Activated T-helper 1 cell treated with anti-CD3 and anti-CD28 coated beads, Interleukin-2, amount 50 U/mL, for 16 hours (primary cell): ENCODE results near the gene VSIG10.
"Not testable (repeated sequence)": the region's sequence is repeated elsewhere in the genome, so short reads cannot be mapped to it uniquely, and the experiment has no call there.

Source experiments
- DNase-seq, 2 donors: peaks; one replicate each; pipeline ENCODE4 v3.0.0-alpha.2; 2020; ENCODE audit warnings: low read depth in 1 of 2, low spot score in 1 of 2

Gene VSIG10

DNA sequence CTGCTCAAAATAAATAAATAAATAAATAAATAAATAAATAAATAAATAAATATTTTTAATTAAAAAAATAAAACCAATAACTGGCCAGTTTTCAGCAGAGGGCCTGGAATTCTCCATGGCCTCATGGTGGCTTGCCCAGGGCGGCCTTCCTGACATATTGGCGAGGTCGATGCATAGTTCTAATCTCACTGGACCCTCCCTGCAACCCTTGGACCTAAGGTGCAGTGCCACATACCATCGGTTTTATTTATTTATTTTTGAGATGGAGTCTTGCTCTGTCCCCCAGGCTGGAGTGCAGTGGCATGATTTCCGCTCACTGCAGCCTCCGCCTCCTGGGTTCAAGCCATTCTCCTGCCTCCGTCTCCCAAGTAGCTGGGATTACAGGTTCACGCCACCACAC lies 3.9 kb upstream of the VSIG10 start:
- no peak for DNase-seq

DNA sequence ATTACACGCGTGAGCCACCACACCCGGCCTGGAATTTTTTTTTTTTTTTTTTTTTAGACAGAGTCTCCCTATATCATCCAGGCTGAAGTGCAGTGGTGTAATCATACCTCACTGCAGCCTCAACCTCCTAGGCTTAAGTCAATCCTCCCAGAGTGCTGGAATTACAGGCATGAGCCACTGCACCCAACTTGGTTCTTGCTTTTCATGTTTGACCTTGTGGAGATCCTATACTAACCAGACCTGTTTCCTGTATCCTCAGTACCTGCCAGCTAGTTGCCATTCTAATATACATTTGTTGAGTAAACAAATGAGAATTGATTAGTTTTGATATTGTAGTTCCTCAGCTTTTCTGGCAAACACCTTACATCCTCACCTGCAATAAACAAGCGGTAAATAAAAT lies 3.2 kb upstream of the VSIG10 start:
- no peak for DNase-seq

DNA sequence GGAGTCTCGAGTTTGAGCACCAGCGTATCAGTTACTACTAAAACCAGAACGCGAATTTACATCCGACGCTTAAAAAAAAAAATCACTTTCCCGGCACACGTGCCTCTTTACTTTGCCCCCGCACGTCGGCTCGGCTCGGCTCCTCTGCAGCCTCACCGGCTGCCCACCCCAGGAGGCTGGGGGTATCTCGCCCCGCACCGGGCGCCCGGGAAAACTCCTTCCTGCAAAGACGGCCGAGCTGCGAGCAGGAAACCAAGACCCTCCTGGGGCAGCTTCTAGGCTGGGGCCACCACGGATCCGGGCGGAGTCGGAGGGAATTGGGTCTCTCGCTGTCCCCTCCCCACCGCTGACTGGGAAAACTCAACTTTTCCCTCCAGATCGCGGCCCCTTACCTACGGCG lies 610 bp downstream of the VSIG10 start:
- no peak for DNase-seq

DNA sequence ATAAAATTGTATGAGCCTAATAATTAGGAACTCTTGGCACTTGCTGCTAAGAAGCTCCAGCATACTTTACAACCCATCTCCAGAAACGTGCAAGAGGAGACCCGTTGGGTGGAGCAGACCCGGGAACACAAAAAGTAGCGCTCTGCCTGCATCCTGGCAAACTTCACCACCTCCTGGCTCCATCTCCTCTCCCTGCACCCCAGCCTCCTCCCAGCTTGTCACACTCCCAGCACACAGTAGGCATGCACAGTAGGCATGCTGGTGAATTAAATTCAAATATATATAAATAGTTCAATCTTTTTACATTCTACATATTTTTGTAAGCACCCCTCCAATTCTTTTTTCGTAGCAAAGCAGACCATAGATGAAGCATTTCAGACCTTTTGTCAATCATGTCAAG lies 1.2 kb downstream of the VSIG10 start:
- DNase-seq, result no peak

DNA sequence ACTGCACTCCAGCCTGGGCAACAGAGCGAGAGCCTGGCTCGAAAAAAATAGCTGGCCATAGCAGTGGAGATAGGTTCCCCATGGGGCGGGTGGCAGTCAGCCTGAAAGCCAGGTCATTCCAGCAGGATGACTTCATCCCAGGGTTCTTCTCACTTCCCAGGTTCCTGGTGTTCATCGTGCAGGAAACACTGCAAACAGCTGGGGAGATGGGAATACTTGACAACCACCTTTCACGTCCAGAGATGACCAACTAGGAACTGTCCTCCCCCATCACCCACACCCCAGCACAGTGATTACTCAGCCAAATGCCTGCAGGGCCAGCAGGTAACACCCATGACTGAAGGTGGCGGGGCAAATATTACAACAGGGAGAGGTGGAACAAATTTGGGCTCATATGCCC lies 1.7 kb downstream of the VSIG10 start:
- DNase-seq, result no peak

DNA sequence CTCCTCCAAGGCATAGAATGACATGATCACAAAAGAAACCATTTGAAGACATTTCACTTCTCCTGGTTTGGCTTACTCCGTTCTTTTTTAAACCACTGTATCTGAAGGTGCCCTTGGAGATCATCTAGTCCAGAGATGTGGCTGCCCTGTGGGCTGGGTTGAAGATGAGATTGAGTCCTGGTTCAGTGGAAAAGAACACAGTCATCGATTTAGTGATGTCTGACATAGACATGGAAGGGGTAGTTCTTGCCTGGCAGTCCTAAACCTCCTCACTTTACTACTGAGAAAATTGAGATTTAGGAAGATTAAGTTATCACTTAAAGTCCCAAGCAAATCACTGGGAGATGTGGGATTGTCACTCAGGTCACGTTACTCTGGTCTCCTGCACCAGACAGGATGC lies 2.8 kb downstream of the VSIG10 start:
- no peak for DNase-seq

DNA sequence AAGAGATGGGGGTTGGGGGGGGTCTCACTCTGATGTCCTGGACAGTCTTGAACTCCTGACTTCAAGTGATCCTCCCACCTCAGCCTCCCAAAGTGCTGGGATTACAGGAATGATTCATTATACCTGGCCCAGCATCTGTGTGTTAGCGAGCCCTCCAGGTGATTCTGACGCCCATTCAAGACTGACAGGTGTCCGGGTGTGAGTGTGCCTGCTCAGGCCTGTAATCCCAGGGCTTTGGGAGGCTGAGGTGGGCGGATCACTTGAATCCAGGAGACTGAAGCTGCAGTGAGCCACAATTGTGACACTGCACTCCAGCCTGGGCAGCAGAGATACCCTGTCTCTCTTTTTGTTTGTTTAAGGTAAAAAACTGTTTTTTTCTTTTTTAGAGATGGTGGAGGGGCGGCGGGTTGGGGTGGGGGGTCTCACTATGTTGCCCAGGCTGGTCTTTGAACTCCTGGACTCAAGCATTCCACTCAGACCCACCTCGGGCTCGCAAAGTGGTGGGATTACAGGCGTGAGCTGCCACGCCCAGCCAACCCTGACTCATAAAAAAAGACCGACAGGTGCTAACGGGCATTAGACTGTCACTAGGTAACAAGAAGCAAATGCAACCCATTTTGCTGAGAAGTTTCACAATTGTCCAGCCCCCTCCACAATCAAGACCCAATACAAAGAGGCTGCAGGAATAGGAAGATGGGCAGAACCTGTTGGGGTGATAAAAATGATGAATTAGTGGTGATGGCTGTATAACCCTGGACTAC lies 4.7 kb downstream of the VSIG10 start:
- no peak for DNase-seq

DNA sequence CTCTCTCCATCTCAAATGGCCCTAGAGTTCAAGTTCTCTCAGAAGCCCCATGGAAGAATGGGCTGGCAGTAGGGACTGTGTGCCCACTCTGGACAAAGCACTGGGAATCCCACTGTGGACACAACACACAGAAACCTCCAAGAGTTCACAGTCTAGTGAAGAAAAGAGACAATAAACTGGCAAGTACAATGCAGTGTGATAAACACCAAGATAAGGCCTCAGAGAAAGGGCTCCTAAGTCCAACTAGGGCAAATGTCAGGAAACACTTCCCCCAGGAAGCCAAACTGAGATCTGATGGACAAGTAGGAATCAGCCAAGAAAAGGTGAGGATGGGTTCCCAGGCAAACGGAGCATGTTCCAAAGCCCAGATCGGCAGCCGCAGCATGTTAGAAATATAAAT lies 5.4 kb downstream of the VSIG10 start:
- DNase-seq, result no peak

DNA sequence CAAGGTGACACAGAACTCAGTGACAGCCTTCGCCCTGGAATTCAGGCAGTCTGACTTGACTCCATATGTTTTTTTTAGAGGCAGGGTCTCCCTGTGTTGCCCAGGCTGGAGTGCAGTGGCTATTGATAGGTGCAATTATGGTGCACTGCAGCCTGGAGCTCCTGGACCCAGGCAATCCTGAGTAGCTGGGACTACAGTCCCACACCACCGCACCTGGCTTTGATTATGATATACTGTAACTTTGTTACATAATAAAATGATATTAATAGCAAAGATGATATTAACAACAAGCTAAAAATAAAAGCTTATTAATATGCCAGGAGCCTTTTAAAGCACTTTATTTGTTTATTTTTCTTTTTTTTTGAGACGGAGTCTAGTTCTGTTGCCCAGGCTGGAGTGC lies 9.8 kb downstream of the VSIG10 start:
- DNase-seq, result no peak

DNA sequence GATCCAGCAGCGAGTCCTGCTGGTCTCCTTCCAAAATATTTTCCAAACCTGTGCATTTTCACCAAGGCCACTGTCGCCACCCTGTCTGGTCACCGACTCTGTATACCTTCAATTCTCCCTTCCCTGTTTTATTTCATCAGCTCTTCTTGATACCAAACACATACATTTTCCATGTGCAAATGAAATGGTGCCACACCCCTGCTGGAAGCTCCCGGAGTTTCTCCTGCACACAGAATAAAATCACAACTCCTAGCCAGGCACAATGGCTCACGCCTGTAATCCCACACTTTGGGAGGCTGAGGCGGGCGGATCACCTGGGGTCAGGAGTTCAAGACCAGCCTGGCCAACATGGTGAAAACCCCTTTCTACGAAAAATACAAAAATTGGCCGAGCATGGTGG lies 14.0 kb downstream of the VSIG10 start:
- DNase-seq, result no peak

DNA sequence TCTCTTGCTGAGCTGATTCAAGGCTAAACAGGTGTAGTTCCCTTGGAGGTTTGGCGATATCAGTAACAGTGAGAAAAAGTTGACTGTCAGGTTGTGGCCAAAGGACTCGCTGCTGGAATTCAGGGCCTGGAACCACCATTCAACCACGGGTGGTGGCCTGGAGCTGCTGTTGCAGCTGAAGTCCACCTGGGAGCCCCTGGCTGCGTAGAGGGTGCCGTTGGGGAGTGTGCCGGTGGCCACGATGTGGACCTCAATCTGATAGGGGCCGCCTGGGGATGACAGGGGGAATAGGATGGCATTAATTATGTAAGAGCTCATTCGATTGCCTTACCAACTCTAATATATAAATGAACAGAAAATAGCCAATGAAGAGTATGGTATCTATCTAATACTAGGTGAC lies 21.6 kb downstream of the VSIG10 start:
- DNase-seq, result no peak

DNA sequence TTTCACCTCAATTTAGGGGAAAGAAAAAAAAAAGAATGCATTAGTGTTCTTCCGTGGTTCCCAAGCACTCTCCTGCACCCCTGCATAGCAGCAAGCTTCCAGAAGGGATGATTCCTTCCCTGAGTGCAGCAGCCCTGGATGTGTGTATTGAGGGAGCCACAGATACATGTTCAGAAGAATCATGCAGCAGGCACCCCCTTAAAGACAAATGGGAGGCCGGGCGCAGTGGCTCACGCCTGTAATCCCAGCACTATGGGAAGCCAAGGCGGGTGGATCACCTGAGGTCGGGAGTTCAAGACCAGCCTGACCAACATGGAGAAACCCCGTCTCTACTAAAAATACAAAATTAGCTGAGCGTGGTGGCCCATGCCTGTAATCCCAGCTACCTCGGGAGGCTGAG lies 22.3 kb downstream of the VSIG10 start:
- DNase-seq, result not testable (repeated sequence)

DNA sequence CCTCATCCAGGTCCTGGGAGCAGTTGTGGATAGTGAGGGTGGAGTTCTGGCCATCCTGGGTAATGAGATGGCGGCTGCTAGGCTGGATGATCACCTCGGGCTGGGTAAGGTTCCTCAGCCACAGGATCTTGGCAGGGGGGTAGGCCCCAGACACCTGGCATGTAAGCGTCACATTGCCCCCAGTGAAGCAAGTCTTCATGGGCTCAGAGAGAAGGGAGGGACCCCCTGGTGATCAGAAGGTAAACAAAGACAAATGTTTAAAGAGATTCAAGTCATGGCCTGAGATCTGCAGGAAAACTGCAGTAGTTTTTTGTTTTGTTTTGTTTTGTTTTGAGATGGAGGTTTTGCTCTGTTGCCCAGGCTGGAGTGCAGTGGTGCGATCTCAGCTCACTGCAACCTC lies 30.0 kb downstream of the VSIG10 start:
- no peak for DNase-seq

DNA sequence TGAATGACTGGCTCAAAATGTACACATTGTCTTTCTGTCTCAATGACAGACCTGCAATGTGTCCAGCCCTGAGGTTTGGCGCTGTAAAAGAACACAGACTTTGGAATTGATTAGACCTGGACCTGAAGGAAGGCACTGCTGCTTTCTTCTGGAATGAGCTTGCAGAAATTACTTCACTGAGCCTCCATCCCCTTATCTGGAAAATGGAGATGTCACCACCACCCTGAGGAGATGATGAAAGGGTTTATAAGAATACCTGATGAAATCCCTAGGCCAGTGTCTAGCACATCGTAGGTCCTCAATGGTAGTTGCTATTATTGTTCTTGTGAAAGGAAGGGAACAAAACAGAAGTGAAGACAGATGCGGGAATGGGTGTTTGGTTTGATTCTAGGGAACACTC lies 33.2 kb downstream of the VSIG10 start:
- no peak for DNase-seq

DNA sequence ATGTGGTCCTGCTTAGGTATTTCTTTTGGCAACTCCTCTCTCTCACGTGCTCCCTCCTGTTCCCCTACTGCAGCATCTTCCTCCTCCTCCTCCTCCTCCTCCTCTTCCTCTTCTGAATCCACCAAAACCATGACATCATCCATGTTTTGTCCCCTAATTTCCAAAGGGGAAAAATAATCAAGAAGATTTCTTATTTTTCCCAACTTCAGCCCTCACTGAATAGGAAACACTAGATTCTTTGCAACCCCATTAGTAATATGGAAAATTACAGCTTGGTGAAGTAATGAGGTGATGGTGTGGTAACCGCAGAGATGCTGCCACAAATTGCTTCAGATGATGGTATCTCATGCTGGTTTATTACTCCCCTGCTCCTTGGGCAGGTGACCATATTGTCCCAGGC lies 35.4 kb downstream of the VSIG10 start:
- no peak for DNase-seq

DNA sequence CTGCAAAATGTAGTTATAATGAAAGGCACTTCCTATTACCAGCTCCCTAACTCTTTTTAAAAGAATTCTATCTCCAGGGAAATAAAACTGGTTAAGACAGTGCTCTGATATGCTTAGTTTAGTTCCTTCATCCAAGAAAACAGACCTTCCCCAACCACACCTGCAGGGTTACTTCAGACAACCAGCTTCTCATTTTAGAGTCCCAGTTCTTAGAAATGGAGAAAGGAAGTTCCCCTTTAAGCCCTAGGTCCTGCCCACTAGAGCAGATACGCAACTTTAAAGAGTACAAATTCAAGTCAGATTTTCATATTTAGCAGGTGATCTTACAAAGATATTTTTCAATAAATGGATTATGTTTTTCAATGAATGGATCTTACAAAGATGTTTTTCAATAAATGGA lies 38.4 kb downstream of the VSIG10 start:
- DNase-seq, result no peak

DNA sequence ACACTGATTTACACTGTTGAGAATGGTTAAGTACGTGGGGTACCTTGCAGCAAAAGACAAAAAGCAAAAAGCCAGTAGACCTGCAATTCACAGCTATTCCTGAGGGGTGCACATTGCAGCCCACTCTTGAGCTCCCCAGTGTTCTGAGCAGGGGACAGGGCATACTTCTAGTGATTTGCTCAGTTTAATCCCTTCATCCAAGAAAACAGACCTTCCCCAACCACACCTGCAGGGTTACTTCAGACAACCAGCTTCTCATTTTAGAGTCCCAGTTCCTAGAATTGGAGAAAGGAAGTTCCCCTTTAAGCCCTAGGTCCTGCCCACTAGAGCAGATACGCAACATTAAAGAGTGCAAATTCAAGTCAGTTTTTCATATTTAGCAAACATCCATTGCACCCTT lies 39.2 kb downstream of the VSIG10 start:
- DNase-seq, result no peak

DNA sequence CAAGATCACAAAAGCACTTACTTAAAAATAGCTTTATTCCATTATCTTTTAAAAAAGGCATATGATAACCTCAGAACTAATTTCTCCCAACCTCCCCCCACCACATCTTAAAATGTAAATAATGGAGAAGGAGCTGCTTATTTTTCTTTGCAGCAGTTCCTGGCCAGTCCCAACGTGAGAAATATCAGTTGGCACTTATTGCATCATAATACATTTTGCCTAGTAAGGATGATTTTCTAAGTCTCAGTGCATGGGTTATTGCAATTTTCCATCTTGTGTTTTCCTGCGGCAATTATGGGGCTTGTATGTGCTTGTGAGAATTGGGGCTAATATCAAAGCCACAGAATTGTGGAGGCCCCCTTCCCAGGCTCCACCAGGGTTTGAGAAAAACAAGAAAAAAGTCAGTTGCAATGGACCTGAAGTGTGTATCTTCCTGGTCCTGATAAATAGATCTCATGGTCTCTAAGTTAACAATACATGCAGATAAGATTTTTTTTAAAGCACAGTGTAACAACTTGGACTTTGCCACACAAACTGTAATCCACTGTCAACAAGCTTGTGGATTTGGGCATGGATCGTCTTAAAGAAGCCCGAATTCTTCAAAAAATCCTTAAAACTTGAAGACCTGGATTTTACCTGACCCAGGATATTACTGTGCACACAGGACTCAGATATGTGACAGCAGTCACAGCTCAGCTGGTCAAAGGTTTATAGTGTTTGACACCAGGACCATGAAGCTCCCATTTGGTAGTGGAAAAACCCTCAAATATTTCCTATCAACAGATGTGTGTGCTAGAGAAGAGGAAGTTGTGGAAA lies 40.0 kb downstream of the VSIG10 start:
- no peak for DNase-seq

DNA sequence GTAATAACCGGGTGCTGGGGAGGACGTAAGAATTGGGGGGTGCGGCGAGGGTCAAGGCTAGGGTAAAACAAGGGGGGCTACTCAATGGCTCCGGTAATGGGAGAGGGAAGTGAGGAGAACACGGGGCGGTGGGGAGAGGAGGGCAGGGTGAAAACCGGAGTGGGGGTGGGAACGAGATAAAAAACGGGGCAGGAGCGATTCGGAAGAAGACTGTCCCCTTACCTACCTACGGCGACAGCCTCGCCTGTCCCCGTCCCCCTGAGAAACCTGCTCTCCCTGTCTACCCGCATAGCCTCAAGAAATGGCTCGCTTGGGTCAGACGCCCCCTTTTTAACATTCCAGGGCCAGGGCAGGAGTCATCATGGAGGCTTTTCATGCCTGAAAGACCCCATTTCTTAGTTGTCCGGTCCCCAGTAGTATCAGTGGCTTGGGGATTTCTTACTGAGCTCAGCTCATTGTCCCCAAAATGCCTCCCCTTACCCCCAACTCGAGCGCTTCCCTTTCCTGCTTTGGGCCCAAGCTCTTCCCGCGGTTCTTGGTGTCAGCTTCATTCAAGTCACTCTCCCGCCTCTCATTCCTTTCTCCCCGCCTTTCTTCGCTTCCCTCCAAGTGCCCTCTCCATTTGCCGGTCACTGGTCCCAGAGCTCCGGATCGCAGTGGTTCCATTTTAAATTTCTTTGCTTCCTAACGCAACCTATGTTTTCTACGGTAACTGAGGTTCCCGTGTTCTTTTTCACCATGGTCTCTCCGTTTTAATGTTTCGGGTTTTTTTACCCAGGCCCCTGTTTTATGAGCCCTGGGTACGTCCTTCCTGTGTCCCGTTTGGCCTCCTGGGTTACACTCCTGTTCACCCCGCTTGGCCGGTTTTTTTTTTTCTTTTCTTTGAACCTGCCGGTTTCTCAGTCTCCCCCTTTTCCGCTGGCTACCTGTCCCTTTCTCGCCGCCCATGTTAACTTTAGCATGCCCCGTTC lies 41.7 kb downstream of the VSIG10 start:
- DNase-seq, result no peak

DNA sequence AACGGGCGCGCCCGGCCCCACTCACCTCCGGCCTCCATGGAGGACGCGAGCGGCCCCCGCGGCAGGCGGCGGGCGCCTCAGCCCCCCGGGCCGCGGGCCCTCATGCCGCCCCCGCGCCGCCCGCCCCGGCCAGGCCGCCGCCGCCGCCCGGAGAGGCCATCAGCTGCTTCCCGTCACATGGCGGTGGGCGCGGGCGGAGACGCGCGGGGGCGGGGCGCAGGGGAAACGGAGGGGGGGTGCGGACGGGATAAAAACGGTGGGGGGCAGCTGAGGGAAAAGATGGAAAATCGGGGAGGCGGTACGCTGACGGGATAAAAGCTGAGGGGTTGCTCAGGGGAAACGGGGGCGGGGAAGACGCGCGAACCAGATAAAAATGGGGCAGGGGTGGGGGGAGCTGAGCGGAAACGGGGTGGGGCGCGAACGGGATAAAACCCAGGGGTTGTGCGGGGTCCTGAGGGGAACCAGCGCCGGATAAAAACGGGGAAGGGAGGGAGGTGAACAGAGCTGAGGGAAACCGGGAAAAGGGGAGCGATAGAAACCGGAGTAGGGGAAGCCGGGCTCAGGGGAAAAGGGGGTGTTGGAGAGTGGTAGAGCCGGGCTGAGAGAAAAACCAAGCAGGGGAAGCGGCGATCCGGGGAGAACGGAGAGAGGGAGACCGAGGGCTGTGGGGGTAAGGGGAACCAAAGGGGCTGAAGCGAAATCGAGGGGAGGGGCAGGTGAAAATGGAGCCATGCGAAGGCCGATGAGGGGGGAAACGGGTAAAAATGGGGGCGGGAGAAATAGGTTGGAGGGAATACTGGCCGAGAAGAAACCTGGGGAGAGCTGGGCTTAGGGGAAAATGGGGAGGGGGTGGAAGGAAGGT lies 42.6 kb downstream of the VSIG10 start, which contains the start of gene WSB2:
TSS of gene WSB2 (minus strand) at position 169 of the 862 bp plus-strand sequence. CDS start at position 38, 131 bp downstream.
- peak; percentile 13 to 43 for DNase-seq
